CD8-positive, alpha-beta memory T cell (primary cell): Measurements from ENCODE around the gene DNAH7. TPM values are rescaled to one million over a fixed set of nuclear protein-coding genes. Genes with fewer than 3 reads are reported as not detected.

ENCODE experiments used
- CTCF ChIA-PET: fragments of 350-600 bp; sonication (Branson Sonifier 250); formaldehyde crosslinking; loops from one replicate; lab custom pipeline; 2021; ENCODE audit warnings: antibody characterized with exemption; lab: Charles Lee
- POLR2A ChIA-PET: fragments of 350-600 bp; sonication (Branson Sonifier 250); formaldehyde crosslinking; loops from one replicate; lab custom pipeline; 2021; ENCODE audit warnings: antibody characterized with exemption; lab: Charles Lee
- DNase-seq, 5 donors: peaks; one replicate each; pipeline versions ENCODE4 v3.0.0 to v3.0.0-alpha.2; 2020 to 2022; ENCODE audit warnings: mixed read lengths in 1 of 5
- H3K27ac ChIP-seq: one replicate; pipeline ENCODE4 v1.7.0; 2013; ENCODE audit warnings: low read depth, mild to moderate bottlenecking, low read length, moderate library complexity
- H3K27me3 ChIP-seq: 2 replicates; pipeline ENCODE4 v1.7.0; 2013; ENCODE audit warnings: low read length, mild to moderate bottlenecking; ENCODE audit not compliant: insufficient read depth, poor library complexity, severe bottlenecking
- H3K36me3 ChIP-seq: 2 replicates; pipeline ENCODE4 v1.7.0; 2013; ENCODE audit warnings: mild to moderate bottlenecking, low read length, moderate library complexity; ENCODE audit not compliant: insufficient read depth
- H3K4me1 ChIP-seq: 2 replicates; pipeline ENCODE4 v1.7.0; 2013; ENCODE audit warnings: mild to moderate bottlenecking, low read length, moderate library complexity; ENCODE audit not compliant: insufficient read depth
- H3K4me3 ChIP-seq: 2 replicates; pipeline ENCODE4 v1.7.0; 2013; ENCODE audit warnings: mild to moderate bottlenecking, low read length
- H3K9me3 ChIP-seq: 2 replicates; pipeline ENCODE4 v1.7.0; 2013; ENCODE audit warnings: mild to moderate bottlenecking, low read length
- H3K27ac Mint-ChIP-seq, 8 donors: one replicate each; pipeline ENCODE4 v1.8.0; 2020 to 2021; ENCODE audit warnings: mixed read lengths in 8 of 8, mild to moderate bottlenecking in 6 of 8, inconsistent platforms in 3 of 8, moderate library complexity in 3 of 8
- H3K27me3 Mint-ChIP-seq, 2 donors: one replicate each; pipeline ENCODE4 v1.8.0; 2020 to 2021; ENCODE audit warnings: mixed read lengths in 2 of 2, mild to moderate bottlenecking in 1 of 2, moderate library complexity in 1 of 2
- H3K36me3 Mint-ChIP-seq, 3 donors: one replicate each; pipeline ENCODE4 v1.8.0; 2020 to 2021; ENCODE audit warnings: mixed read lengths in 3 of 3, inconsistent platforms in 1 of 3, mild to moderate bottlenecking in 1 of 3
- H3K4me1 Mint-ChIP-seq, 3 donors: one replicate each; pipeline ENCODE4 v1.8.0; 2020 to 2021; ENCODE audit warnings: mixed read lengths in 3 of 3, inconsistent platforms in 1 of 3, mild to moderate bottlenecking in 1 of 3
- H3K4me3 Mint-ChIP-seq, 7 donors: one replicate each; pipeline ENCODE4 v1.8.0; 2020 to 2021; ENCODE audit warnings: mixed read lengths in 7 of 7, mild to moderate bottlenecking in 6 of 7, moderate library complexity in 4 of 7, inconsistent platforms in 2 of 7
- H3K9me3 Mint-ChIP-seq, 5 donors: one replicate each; pipeline ENCODE4 v1.8.0; 2020 to 2022; ENCODE audit warnings: mixed read lengths in 5 of 5, mild to moderate bottlenecking in 3 of 5, moderate library complexity in 2 of 5, inconsistent platforms in 1 of 5
- polyA plus RNA-seq: library from polyadenylated mRNA; unstranded; fragments of 300-500 nt; fragmentation: Illumina TruSeq; gene quantifications from one replicate; pipeline ENCODE4 v1.2.3, GENCODE V29; 2021
- total RNA-seq, 2 experiments: library from RNA; stranded (reverse); gene quantifications; one replicate each; pipeline ENCODE4 v1.2.3, GENCODE V29; 2021

The DNAH7 gene
- total and polyA plus RNA-seq, 3 experiments from 2014 or later, result not detected

DNA sequence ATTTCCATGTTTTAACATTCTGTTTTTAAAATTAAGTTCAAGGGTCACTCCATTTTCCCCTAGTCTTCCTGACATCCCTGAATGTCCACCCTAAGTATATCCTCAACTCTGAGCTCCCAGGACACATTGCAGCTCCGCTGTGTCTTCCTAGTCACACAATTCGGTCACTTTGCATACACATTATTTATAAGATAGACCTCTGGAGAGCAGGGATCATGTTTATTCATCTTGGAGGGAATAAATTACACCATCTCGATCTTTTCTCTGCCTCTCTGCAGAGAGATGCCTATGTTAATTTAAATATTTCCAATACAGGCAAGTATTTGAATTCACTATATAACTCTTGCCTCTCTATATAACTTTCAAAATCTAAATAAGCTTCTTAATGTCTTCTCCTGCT, 245.4 kb downstream of the DNAH7 start:
- POLR2A ChIA-PET, result no interaction called here
- H3K4me1 Mint-ChIP-seq, result peaks cover 0 to 3% (median 0%) of the 10 kb centered on the region in 3 donors
- Histone ChIP-seq H3K36me3 (no peaks in the 10 kb centered on the region), H3K27me3 (no peaks in the 10 kb centered on the region), H3K4me3 (no peak overlapping the region), H3K4me1 (no peaks in the 10 kb centered on the region), H3K27ac (no peak overlapping the region), H3K9me3 (no peaks in the 10 kb centered on the region)
- no peak overlapping the region for H3K4me3 Mint-ChIP-seq
- H3K9me3 Mint-ChIP-seq, result no peaks in the 10 kb centered on the region
- CTCF ChIA-PET, result no interaction called here
- no peaks in the 10 kb centered on the region for H3K27me3 Mint-ChIP-seq
- DNase-seq, result no peak
- H3K36me3 Mint-ChIP-seq, result no peaks in the 10 kb centered on the region
- no peak overlapping the region for H3K27ac Mint-ChIP-seq

DNA sequence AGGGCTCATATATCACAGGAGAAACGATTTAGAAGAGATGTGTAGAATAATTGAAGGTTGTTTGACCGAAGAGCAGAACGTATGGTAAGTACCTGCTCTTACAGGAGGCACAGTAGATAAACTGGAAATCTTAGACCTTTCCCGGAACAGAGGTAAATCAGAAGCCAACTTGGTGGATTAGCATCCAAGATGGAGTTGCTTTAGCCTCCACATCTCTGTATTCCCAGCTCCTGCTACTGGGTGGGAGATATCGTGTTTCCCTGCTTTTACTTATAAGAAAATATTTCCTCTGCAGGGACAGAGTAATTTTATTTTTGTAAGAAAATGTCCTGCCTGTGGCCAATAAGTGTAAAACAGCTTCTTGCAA, 247.1 kb downstream of the DNAH7 start:
- H3K4me3 ChIP-seq, result no peak overlapping the region
- ChIA-PET CTCF (no interaction called here), POLR2A (no interaction called here)
- H3K4me3 Mint-ChIP-seq, result no peak overlapping the region
- no peaks in the 10 kb centered on the region for H3K36me3 ChIP-seq
- no peak for DNase-seq
- no peaks in the 10 kb centered on the region for H3K4me1 ChIP-seq
- no peaks in the 10 kb centered on the region for H3K27me3 ChIP-seq
- no peaks in the 10 kb centered on the region for H3K9me3 Mint-ChIP-seq
- H3K4me1 Mint-ChIP-seq, result peaks cover 0 to 3% (median 0%) of the 10 kb centered on the region in 3 donors
- no peak overlapping the region for H3K27ac Mint-ChIP-seq
- H3K27me3 Mint-ChIP-seq, result peaks cover 0 to 3% of the 10 kb centered on the region in 2 donors
- no peaks in the 10 kb centered on the region for H3K9me3 ChIP-seq
- H3K36me3 Mint-ChIP-seq, result no peaks in the 10 kb centered on the region
- no peak overlapping the region for H3K27ac ChIP-seq

DNA sequence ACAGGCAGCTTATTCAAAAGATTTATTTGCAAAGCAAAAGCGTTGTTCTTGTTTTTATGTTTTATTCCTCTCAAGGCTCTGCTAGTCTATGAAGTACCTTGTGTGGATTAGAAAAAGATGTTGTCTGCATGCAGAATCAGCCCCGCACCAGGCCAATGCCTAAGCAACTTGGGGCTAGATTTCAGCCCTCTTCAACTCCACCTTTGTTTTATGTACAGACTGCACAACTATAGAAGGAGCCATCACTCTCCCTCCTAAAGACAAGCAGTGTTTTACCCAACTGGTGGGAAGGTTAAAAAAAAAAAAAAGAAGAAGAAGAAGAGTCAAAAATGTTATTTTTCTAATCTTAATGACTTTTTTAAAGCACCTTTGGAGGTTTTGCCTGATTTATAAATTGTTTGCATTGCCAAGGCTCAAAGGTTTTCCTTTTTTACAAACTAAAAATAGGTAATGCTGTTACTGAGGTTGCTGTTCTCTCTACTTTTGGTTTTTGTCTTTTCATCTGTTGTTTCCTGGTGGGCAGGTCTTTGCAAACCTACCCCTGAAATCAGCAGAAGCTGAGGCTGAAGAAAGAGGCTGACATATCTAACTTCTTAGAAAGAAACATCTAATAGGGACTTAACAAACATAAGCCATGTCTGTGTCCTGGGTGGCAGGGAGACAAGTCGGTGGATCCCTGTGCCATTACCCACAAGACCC, 247.6 kb downstream of the DNAH7 start:
- H3K4me3 Mint-ChIP-seq, result no peak overlapping the region

DNA sequence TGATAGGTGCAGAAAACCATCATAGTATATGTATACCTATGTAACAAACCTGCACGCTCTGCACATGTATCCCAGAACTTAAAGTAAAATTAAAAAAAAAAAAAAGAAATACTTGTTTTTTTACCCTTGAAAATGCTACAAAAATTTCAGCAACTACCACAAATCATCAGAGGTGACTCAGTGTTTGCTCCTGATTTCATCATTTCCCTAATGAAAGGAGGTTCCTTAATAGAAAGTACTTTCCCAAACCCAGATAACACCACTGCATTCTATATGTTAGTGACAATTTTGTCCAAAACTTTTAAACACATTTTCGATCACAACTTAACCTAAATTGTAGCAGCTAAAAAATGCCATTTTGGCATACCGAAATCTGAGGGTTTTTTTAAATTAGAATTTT, 248.3 kb downstream of the DNAH7 start:
- Histone ChIP-seq H3K27me3 (no peaks in the 10 kb centered on the region), H3K4me3 (no peak overlapping the region), H3K27ac (no peak overlapping the region), H3K4me1 (no peaks in the 10 kb centered on the region), H3K36me3 (no peaks in the 10 kb centered on the region), H3K9me3 (no peaks in the 10 kb centered on the region)
- peaks cover 0 to 3% (median 0%) of the 10 kb centered on the region in 3 donors for H3K4me1 Mint-ChIP-seq
- ChIA-PET POLR2A (no interaction called here), CTCF (no interaction called here)
- peaks cover 0 to 6% of the 10 kb centered on the region in 2 donors for H3K27me3 Mint-ChIP-seq
- no peak overlapping the region for H3K27ac Mint-ChIP-seq
- H3K9me3 Mint-ChIP-seq, result no peaks in the 10 kb centered on the region
- no peak for DNase-seq
- no peaks in the 10 kb centered on the region for H3K36me3 Mint-ChIP-seq
- no peak overlapping the region for H3K4me3 Mint-ChIP-seq

More for the DNA sequence above, 247.6 kb downstream of the DNAH7 start:
- no peaks in the 10 kb centered on the region for H3K4me1 ChIP-seq
- no peaks in the 10 kb centered on the region for H3K27me3 ChIP-seq
- H3K27ac Mint-ChIP-seq, result no peak overlapping the region
- H3K9me3 ChIP-seq, result no peaks in the 10 kb centered on the region
- no peak overlapping the region for H3K27ac ChIP-seq
- no peaks in the 10 kb centered on the region for H3K9me3 Mint-ChIP-seq
- no peak for DNase-seq
- H3K27me3 Mint-ChIP-seq, result peaks cover 0 to 6% of the 10 kb centered on the region in 2 donors
- H3K4me3 ChIP-seq, result no peak overlapping the region
- H3K4me1 Mint-ChIP-seq, result peaks cover 0 to 3% (median 0%) of the 10 kb centered on the region in 3 donors
- CTCF ChIA-PET, result no interaction called here
- POLR2A ChIA-PET, result no interaction called here
- no peaks in the 10 kb centered on the region for H3K36me3 Mint-ChIP-seq
- H3K36me3 ChIP-seq, result no peaks in the 10 kb centered on the region

DNA sequence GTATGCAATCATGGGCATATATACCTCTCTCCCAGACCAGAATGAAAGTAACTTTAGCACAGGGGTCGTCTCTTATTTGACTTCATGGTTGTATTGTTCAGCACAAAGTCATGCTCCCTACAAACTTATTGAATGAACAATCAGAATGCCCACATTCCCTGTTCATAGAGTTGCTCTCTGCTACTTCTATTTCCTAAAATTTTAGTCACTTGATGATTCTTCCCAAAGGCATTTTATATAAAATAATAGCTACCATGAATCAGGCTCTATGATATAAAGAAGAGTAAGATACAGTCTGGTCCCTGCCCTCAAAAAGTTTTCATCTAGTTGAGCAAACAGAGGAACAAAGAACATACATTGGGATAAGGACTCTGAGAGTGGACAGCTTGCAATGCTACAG, 249.4 kb downstream of the DNAH7 start:
- Histone ChIP-seq H3K4me1 (no peaks in the 10 kb centered on the region), H3K27me3 (no peaks in the 10 kb centered on the region), H3K4me3 (no peak overlapping the region), H3K36me3 (no peaks in the 10 kb centered on the region), H3K9me3 (no peaks in the 10 kb centered on the region), H3K27ac (no peak overlapping the region)
- Mint-ChIP-seq H3K36me3 (no peaks in the 10 kb centered on the region), H3K27ac (peak overlapping the region in 1 of 8 donors; percentile 4), H3K4me3 (no peak overlapping the region), H3K4me1 (peaks cover 0 to 3% (median 0%) of the 10 kb centered on the region in 3 donors), H3K27me3 (peaks cover 0 to 6% of the 10 kb centered on the region in 2 donors), H3K9me3 (no peaks in the 10 kb centered on the region)
- no peak for DNase-seq
- POLR2A ChIA-PET, result no interaction called here
- CTCF ChIA-PET, result interaction anchor here (1.0 kb wide), 1 partner anchor 36 kb away, joined by 3 read pairs; no protein-coding TSS in a partner anchor

DNA sequence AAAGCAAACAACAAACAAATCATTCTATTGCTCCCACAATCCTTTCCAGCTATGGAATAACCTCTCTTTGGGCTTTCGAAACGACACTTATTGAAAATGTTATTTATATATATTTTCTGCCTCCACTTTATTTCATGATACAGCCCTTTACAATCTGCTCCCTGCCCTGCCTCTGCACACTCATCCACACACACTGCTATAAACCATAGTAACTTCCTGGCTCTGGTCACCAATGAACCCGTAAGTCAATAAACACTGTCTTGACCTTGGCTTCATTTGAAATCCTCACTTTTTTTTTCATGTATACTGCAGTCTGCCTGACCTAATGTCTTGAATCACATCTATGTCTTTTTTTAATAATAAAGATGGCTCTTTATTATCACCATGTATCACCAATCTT, 250.1 kb downstream of the DNAH7 start:
- H3K9me3 ChIP-seq, result no peaks in the 10 kb centered on the region
- no peak overlapping the region for H3K4me3 ChIP-seq
- DNase-seq, result no peak
- ChIA-PET CTCF (interaction anchor here (1.0 kb wide), 1 partner anchor 37 kb away, joined by 3 read pairs; no protein-coding TSS in a partner anchor), POLR2A (no interaction called here)
- Mint-ChIP-seq H3K9me3 (no peaks in the 10 kb centered on the region), H3K36me3 (no peaks in the 10 kb centered on the region), H3K4me3 (no peak overlapping the region), H3K27me3 (peaks cover 0 to 6% of the 10 kb centered on the region in 2 donors), H3K27ac (no peak overlapping the region), H3K4me1 (peaks cover 0 to 3% (median 0%) of the 10 kb centered on the region in 3 donors)
- H3K36me3 ChIP-seq, result no peaks in the 10 kb centered on the region
- no peaks in the 10 kb centered on the region for H3K27me3 ChIP-seq
- no peaks in the 10 kb centered on the region for H3K4me1 ChIP-seq
- H3K27ac ChIP-seq, result no peak overlapping the region

DNA sequence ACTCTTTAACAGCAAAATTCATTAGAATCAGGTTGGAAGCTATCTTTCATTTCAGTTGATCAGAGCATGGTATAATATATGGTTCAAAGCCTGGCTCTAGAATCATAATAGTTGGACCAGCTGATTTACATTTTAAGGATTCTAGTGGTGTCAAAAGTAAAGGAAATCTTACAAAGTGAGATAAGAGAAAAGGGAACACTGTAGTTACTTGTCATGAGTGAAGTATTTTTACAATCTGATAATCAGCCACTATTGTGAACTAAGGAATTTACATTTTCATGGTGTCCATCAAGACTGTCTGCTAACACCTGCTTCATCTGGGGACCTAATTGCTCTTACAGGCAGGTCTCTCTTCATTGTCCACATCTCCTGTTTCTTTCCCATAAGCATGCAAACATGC, 250.5 kb downstream of the DNAH7 start:
- ChIA-PET CTCF (no interaction called here), POLR2A (no interaction called here)
- Histone ChIP-seq H3K4me1 (no peaks in the 10 kb centered on the region), H3K27ac (no peak overlapping the region), H3K27me3 (no peaks in the 10 kb centered on the region), H3K9me3 (no peaks in the 10 kb centered on the region), H3K36me3 (no peaks in the 10 kb centered on the region), H3K4me3 (no peak overlapping the region)
- peaks cover 0 to 6% of the 10 kb centered on the region in 2 donors for H3K27me3 Mint-ChIP-seq
- H3K36me3 Mint-ChIP-seq, result no peaks in the 10 kb centered on the region
- DNase-seq, result no peak
- H3K9me3 Mint-ChIP-seq, result no peaks in the 10 kb centered on the region
- H3K27ac Mint-ChIP-seq, result no peak overlapping the region
- peaks cover 0 to 3% (median 0%) of the 10 kb centered on the region in 3 donors for H3K4me1 Mint-ChIP-seq
- no peak overlapping the region for H3K4me3 Mint-ChIP-seq

DNA sequence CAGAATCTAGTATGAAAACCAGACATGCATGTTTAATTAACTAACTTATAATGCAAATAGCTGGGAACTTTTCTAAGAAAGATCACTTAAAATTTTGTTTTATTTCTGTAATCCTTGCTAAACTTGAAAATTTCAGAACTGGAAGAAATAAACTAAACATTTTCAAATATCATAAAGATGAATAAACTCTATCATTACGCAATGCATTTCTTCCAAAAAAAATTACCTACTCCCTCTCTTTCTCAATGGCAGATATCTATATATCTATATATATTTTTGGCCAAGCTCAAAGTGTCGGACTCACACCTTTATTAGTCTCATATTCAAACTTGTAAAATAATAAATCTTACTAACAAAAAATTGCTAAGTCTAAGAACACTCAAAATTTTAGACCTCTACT, 253.6 kb downstream of the DNAH7 start:
- no peaks in the 10 kb centered on the region for H3K9me3 Mint-ChIP-seq
- ChIA-PET CTCF (no interaction called here), POLR2A (no interaction called here)
- DNase-seq, result no peak
- H3K27me3 Mint-ChIP-seq, result peaks cover 7 to 22% of the 10 kb centered on the region in 2 donors
- no peaks in the 10 kb centered on the region for H3K36me3 Mint-ChIP-seq
- H3K27me3 ChIP-seq, result no peaks in the 10 kb centered on the region
- no peak overlapping the region for H3K4me3 ChIP-seq
- H3K9me3 ChIP-seq, result no peaks in the 10 kb centered on the region
- H3K36me3 ChIP-seq, result no peaks in the 10 kb centered on the region
- no peak overlapping the region for H3K27ac ChIP-seq
- H3K4me3 Mint-ChIP-seq, result no peak overlapping the region
- H3K4me1 Mint-ChIP-seq, result no peaks in the 10 kb centered on the region
- no peak overlapping the region for H3K27ac Mint-ChIP-seq
- H3K4me1 ChIP-seq, result no peaks in the 10 kb centered on the region
